ENCODE measurements around the gene ZNF143. TPM values are rescaled to one million over a fixed set of nuclear protein-coding genes. Genes with fewer than 3 reads are reported as not detected.

The ZNF143 gene
- total RNA-seq, 6 experiments from 2014 or later: 17.5 to 23.0 (median 20.7) TPM

- no peak for TF ChIP-seq CTCF (IDR thresholded peaks at IDR 0.05)
- no peak for DNase-seq
- peak overlapping the region; percentile 47 for H3K4me3 Mint-ChIP-seq
- H3K27ac Mint-ChIP-seq: peak overlapping the region; percentile 82
- H3K4me1 Mint-ChIP-seq (ENCODE audit: low read depth): peaks cover 30% of the 10 kb centered on the region
- peaks cover 10% of the 10 kb centered on the region for H3K9me3 Mint-ChIP-seq
- H3K27me3 Mint-ChIP-seq (ENCODE audit: insufficient read depth): peaks cover 5% of the 10 kb centered on the region; the same call in 1 of the 2 replicates
- H3K36me3 Mint-ChIP-seq (ENCODE audit: low read depth): peaks cover 22% of the 10 kb centered on the region
Measured at GRCh38 chr11:9462806-9463537, 2.2 kb downstream of the ZNF143 start.

GRCh38 chr11:9470765-9471164 lies 10.0 kb downstream of the ZNF143 start:
- peaks cover 12% of the 10 kb centered on the region for H3K36me3 Mint-ChIP-seq (ENCODE audit: low read depth)
- H3K9me3 Mint-ChIP-seq: no peaks in the 10 kb centered on the region
- no peak for TF ChIP-seq CTCF (IDR thresholded peaks at IDR 0.05)
- H3K4me3 Mint-ChIP-seq: no peak overlapping the region
- no peak overlapping the region for H3K27ac Mint-ChIP-seq
- no peaks in the 10 kb centered on the region for H3K27me3 Mint-ChIP-seq (ENCODE audit: insufficient read depth)
- H3K4me1 Mint-ChIP-seq (ENCODE audit: low read depth): no peaks in the 10 kb centered on the region
- no peak for DNase-seq

- DNase-seq: no peak
- Mint-ChIP-seq H3K36me3 (ENCODE audit: low read depth) (peaks cover 8% of the 10 kb centered on the region), H3K4me3 (no peak overlapping the region), H3K9me3 (no peaks in the 10 kb centered on the region), H3K4me1 (ENCODE audit: low read depth) (no peaks in the 10 kb centered on the region), H3K27me3 (ENCODE audit: insufficient read depth) (no peaks in the 10 kb centered on the region), H3K27ac (0 out of 2 replicates have a peak overlapping the region, but pooled peaks have one; percentile 10)
- no peak for TF ChIP-seq CTCF (IDR thresholded peaks at IDR 0.05)
Measured at GRCh38 chr11:9473408-9473807, 12.6 kb downstream of the ZNF143 start.

- no peak for TF ChIP-seq CTCF (IDR thresholded peaks at IDR 0.05)
- no peaks in the 10 kb centered on the region for H3K4me1 Mint-ChIP-seq (ENCODE audit: low read depth)
- H3K27me3 Mint-ChIP-seq (ENCODE audit: insufficient read depth): no peaks in the 10 kb centered on the region
- no peaks in the 10 kb centered on the region for H3K9me3 Mint-ChIP-seq
- peak overlapping the region; percentile 16; the same call in 1 of the 2 replicates for H3K27ac Mint-ChIP-seq
- no peak for DNase-seq
- no peak overlapping the region for H3K4me3 Mint-ChIP-seq
- H3K36me3 Mint-ChIP-seq (ENCODE audit: low read depth): no peaks in the 10 kb centered on the region; the same call in 1 of the 2 replicates
Measured at GRCh38 chr11:9479899-9480298, 19.1 kb downstream of the ZNF143 start.

- DNase-seq: peak; percentile 57
- Mint-ChIP-seq H3K27me3 (ENCODE audit: insufficient read depth) (no peaks in the 10 kb centered on the region; the same call in 1 of the 2 replicates), H3K27ac (peak overlapping the region; percentile 89), H3K4me3 (peak overlapping the region; percentile 85), H3K4me1 (ENCODE audit: low read depth) (peaks cover 33% of the 10 kb centered on the region), H3K36me3 (ENCODE audit: low read depth) (peaks cover 4% of the 10 kb centered on the region; the same call in 1 of the 2 replicates), H3K9me3 (no peaks in the 10 kb centered on the region)
- TF ChIP-seq CTCF (IDR thresholded peaks at IDR 0.05): no peak
Measured at GRCh38 chr11:9489080-9489765, 28.4 kb downstream of the ZNF143 start.
